KOPT-K1 (cell line): ENCODE data around the gene ARSB.

Experiments used
- H3K27ac ChIP-seq: fragments of 200-600 bp; sonication (generic); 2 replicates; pipeline ENCODE4 v1.5.1; 2016; ENCODE audit warnings: antibody characterized with exemption, mild to moderate bottlenecking, low read depth, low read length; ENCODE audit not compliant: poor library complexity, severe bottlenecking
- H3K36me3 ChIP-seq: fragments of 200-600 bp; sonication (generic); 2 replicates; pipeline ENCODE4 v1.5.1; 2017; ENCODE audit warnings: antibody characterized with exemption, mild to moderate bottlenecking, low read length, moderate library complexity; ENCODE audit not compliant: insufficient read depth
- H3K9me3 ChIP-seq: fragments of 200-600 bp; sonication (generic); 2 replicates; pipeline ENCODE4 v1.5.1; 2017; ENCODE audit warnings: antibody characterized with exemption, low read length, mild to moderate bottlenecking; ENCODE audit not compliant: insufficient read depth, poor library complexity, severe bottlenecking

The ARSB gene

GRCh38 chr5:78979117-78979742 is 5.9 kb downstream of the ARSB start:
- H3K9me3 ChIP-seq: no peaks in the 10 kb centered on the region
- H3K27ac ChIP-seq: no peak overlapping the region
- no peaks in the 10 kb centered on the region for H3K36me3 ChIP-seq

- Histone ChIP-seq H3K9me3 (no peaks in the 10 kb centered on the region), H3K36me3 (no peaks in the 10 kb centered on the region), H3K27ac (no peak overlapping the region)
Observed at GRCh38 chr5:78975035-78975434, 10.1 kb downstream of the ARSB start.

DNA sequence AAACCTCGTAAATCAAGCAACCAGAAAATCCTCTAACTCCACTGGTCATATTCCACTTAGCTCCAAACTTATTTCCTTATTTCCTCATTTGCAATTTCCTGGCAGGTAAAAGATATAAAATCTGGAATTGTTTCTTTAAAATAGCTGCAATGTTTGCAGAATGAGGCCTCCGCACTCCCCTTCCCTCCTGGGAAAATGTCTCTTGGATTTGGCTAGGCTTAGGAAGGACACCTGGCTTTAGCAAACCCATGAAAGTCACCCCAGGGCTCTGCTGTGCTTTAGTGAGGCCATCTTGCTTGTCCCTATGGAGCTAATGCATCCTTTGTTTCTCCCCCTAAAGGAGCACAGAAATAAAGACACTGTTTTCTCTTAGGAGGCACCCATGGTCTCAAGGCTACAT is 10.5 kb downstream of the ARSB start:
- Histone ChIP-seq H3K36me3 (no peaks in the 10 kb centered on the region), H3K27ac (no peak overlapping the region)

GRCh38 chr5:78974011-78974410 is 11.1 kb downstream of the ARSB start:
- no peak overlapping the region for H3K27ac ChIP-seq
- 0 out of 2 replicates have a peak, but pooled peaks cover under 1% of the 10 kb centered on the region for H3K36me3 ChIP-seq
- no peaks in the 10 kb centered on the region for H3K9me3 ChIP-seq

More for the DNA sequence above, 10.5 kb downstream of the ARSB start:
- no peaks in the 10 kb centered on the region for H3K9me3 ChIP-seq

DNA sequence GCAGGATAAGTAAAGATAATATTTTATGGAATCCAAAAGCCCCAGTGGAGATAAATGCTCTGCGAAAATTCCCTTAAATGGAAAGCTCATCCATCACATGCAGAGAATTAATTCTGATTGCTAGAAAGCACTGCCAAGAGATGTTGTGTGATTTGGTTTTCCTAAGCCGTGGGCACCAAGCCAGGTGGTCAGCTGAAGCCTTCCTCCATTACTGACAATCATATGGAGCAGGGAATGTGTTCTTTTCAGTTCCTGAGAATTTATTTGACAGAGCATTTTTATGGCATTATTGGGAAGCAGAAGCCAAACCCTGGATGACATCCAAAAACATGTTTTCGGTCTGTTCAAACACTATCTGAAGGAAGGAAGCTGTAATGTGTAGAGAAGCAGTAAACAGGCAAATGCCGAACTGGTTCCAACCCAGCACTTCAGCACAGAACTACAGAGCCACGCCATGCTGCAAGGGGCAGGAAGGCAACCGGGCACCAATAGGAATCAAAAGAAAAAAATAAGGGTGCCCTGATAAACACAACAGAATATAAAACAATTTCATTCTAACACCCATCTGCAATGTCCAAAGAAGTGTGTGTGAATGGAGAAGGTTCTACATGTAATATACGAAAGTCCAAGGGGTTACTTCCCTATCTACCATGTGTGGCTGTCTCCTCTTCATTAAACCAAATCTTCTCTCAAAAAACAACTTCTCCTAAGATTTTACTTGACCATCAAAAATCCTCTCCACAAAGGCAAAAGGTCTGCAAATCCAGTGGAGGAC is 12.3 kb downstream of the ARSB start:
- Histone ChIP-seq H3K36me3 (0 out of 2 replicates have a peak, but pooled peaks cover 5% of the 10 kb centered on the region), H3K27ac (no peak overlapping the region), H3K9me3 (no peaks in the 10 kb centered on the region)

GRCh38 chr5:78971998-78972397 is 13.1 kb downstream of the ARSB start:
- Histone ChIP-seq H3K36me3 (0 out of 2 replicates have a peak, but pooled peaks cover 9% of the 10 kb centered on the region), H3K27ac (no peak overlapping the region), H3K9me3 (no peaks in the 10 kb centered on the region)

DNA sequence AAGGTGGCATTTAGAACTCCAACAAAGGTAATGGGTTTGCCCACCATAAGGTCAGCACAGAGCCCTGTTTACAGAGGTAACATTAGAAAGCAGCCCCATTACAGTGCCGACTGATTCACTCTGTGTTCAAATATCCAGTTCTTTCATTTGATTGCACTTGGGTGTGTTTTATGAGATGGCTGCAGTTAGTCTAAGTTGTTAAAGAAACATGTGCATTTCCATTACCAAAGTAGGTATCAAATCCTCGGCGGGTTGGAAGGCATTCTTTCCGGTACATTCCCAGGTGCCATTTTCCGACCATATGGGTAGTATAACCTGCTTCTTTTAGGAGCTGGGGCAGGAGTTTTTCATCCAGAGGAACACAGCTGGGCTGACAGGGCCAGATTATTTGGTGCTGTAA is 16.3 kb downstream of the ARSB start:
- Histone ChIP-seq H3K27ac (no peak overlapping the region), H3K9me3 (no peaks in the 10 kb centered on the region), H3K36me3 (peaks cover 22% of the 10 kb centered on the region; the same call in 1 of the 2 replicates)

DNA sequence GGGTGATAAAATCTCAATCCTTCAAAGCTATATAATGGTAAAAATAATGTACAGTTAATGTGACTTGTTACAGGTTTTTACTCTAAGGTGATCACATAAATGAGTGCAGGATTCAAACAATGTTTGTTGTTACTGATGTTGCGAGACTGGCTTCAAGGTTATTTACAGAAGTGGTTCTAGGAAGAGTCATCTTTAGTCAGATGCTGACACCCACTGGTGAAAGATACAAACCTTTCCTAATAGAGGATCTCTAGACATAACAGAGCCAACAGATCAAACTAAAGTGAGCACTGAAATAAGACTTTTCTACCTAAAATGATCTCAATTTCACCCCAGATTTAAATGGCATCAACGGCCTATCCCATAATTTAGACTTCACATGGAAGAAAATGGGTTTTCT is 20.2 kb downstream of the ARSB start:
- no peaks in the 10 kb centered on the region for H3K9me3 ChIP-seq
- peaks cover 43% of the 10 kb centered on the region for H3K36me3 ChIP-seq

GRCh38 chr5:78961743-78962142 is 23.4 kb downstream of the ARSB start:
- H3K9me3 ChIP-seq: no peaks in the 10 kb centered on the region
- H3K36me3 ChIP-seq: peaks cover 32% of the 10 kb centered on the region
- H3K27ac ChIP-seq: no peak overlapping the region

More for the DNA sequence above, 20.2 kb downstream of the ARSB start:
- H3K27ac ChIP-seq: no peak overlapping the region

DNA sequence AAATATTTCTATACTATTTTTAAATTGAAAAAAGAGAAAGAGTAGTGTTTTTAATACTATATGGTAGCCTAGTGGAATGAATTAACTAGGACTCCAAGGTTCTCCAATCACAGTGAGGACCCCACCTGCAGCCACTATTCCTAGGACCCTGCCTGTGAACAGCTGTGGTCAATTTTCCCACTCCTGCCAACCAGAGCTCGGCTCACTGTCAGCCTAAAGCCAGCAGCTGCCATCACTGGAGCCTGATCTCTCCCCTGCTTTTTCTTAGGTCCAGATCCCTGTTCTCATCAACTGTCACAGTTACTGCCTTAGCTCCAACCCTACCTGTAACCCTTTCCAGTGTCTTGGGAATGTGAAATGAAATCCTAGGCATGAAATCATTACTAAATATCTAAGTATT is 25.3 kb downstream of the ARSB start:
- H3K9me3 ChIP-seq: no peaks in the 10 kb centered on the region
- no peak overlapping the region for H3K27ac ChIP-seq
- H3K36me3 ChIP-seq: peaks cover 34% of the 10 kb centered on the region

DNA sequence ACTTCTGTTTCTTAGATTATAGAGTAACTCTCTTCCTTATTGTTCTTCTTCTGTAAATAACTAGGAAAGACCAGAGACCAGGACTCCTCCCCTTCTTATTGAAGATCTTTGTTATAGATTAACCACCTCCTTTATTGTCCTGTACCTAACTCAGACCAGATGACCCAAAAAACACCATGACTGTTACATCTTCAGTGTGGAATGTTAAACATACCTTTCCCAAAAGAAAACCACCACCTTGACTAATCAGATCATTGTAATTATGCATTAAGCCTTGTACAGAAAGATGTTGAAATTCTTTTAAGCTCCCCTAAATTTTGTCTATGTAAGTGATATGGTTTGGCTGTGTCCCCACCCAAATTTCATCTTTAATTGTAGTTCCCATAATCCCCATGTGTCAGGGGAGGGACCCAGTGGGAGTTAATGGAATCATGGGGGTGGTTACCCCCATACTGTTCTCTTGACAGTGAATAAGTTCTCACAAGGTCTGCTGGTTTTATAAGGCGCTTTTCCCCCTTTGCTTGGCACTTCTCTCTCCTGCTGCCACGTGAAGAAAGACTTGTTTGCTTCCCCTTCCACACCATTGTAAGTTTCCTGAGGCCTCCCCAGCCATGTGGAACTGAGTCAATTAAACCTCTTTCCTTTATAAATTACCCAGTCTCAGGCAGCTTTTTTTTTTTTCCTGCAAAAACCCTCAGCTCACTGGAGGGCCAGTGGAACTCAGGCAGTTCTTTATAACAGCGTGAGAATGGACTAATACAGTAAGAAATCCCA is 26.3 kb downstream of the ARSB start:
- H3K27ac ChIP-seq: no peak overlapping the region

GRCh38 chr5:78956901-78957300 is 28.2 kb downstream of the ARSB start:
- Histone ChIP-seq H3K9me3 (no peaks in the 10 kb centered on the region), H3K36me3 (peaks cover 12% of the 10 kb centered on the region)

More for the DNA sequence above, 26.3 kb downstream of the ARSB start:
- Histone ChIP-seq H3K9me3 (no peaks in the 10 kb centered on the region), H3K36me3 (peaks cover 27% of the 10 kb centered on the region)

GRCh38 chr5:78953092-78953800 is 31.9 kb downstream of the ARSB start:
- Histone ChIP-seq H3K36me3 (peaks cover 5% of the 10 kb centered on the region; the same call in 1 of the 2 replicates), H3K27ac (no peak overlapping the region), H3K9me3 (no peaks in the 10 kb centered on the region)

More at GRCh38 chr5:78956901-78957300, 28.2 kb downstream of the ARSB start:
- no peak overlapping the region for H3K27ac ChIP-seq

GRCh38 chr5:78930721-78931120 is 54.4 kb downstream of the ARSB start:
- no peaks in the 10 kb centered on the region for H3K36me3 ChIP-seq
- H3K27ac ChIP-seq: no peak overlapping the region
- H3K9me3 ChIP-seq: no peaks in the 10 kb centered on the region
